ENCODE data around the gene SLC38A5. TPM values are rescaled to one million over a fixed set of nuclear protein-coding genes. Genes with fewer than 3 reads are reported as not detected.

SLC38A5 gene
- total RNA-seq, 2 donors from 2014 or later: 70.7 to 156 TPM

- Mint-ChIP-seq H3K27me3 (peaks cover 0 to 3% of the 10 kb centered on the region in 2 donors), H3K27ac (no peak overlapping the region), H3K4me3 (no peak overlapping the region), H3K9me3 (no peaks in the 10 kb centered on the region), H3K36me3 (no peaks in the 10 kb centered on the region), H3K4me1 (ENCODE audit: low read depth in 2 of 2) (peaks cover 12 to 25% of the 10 kb centered on the region in 2 donors)
- no peak for ATAC-seq
- no peak for DNase-seq (ENCODE audit: low spot score)
Observed at GRCh38 chrX:48482526-48482925, 12.5 kb upstream of the SLC38A5 start.

- Mint-ChIP-seq H3K9me3 (no peaks in the 10 kb centered on the region), H3K36me3 (peaks cover 10% of the 10 kb centered on the region), H3K27me3 (peaks cover 0 to 3% of the 10 kb centered on the region in 2 donors), H3K4me1 (ENCODE audit: low read depth in 2 of 2) (peaks cover 18 to 31% of the 10 kb centered on the region in 2 donors), H3K4me3 (no peak overlapping the region), H3K27ac (peak overlapping the region; percentile 6 to 49)
- ATAC-seq (no peak), DNase-seq (ENCODE audit: low spot score) (no peak)
Observed at GRCh38 chrX:48480583-48480982, 10.5 kb upstream of the SLC38A5 start.

GRCh38 chrX:48480142-48480541 is 10.1 kb upstream of the SLC38A5 start:
- Mint-ChIP-seq H3K4me3 (no peak overlapping the region), H3K4me1 (ENCODE audit: low read depth in 2 of 2) (peaks cover 20 to 31% of the 10 kb centered on the region in 2 donors), H3K27me3 (peaks cover 0 to 3% of the 10 kb centered on the region in 2 donors), H3K27ac (peak overlapping the region; percentile 6 to 49), H3K9me3 (no peaks in the 10 kb centered on the region), H3K36me3 (peaks cover 10% of the 10 kb centered on the region)
- ATAC-seq (no peak), DNase-seq (ENCODE audit: low spot score) (no peak)

GRCh38 chrX:48478806-48479205 is 8.7 kb upstream of the SLC38A5 start:
- peaks cover 10% of the 10 kb centered on the region for H3K36me3 Mint-ChIP-seq
- no peak overlapping the region for H3K27ac Mint-ChIP-seq
- H3K4me1 Mint-ChIP-seq (ENCODE audit: low read depth in 2 of 2): peaks cover 22 to 34% of the 10 kb centered on the region in 2 donors
- H3K4me3 Mint-ChIP-seq: peak overlapping the region; percentile 21
- no peak for ATAC-seq
- no peaks in the 10 kb centered on the region for H3K9me3 Mint-ChIP-seq
- no peak for DNase-seq (ENCODE audit: low spot score)
- H3K27me3 Mint-ChIP-seq: peaks cover 0 to 3% of the 10 kb centered on the region in 2 donors

- no peaks in the 10 kb centered on the region for H3K9me3 Mint-ChIP-seq
- peak overlapping the region; percentile 90 to 94 for H3K27ac Mint-ChIP-seq
- ATAC-seq (no peak), DNase-seq (ENCODE audit: low spot score) (no peak)
- peaks cover 22 to 34% of the 10 kb centered on the region in 2 donors for H3K4me1 Mint-ChIP-seq (ENCODE audit: low read depth in 2 of 2)
- peak overlapping the region; percentile 96 for H3K4me3 Mint-ChIP-seq
- H3K36me3 Mint-ChIP-seq: peaks cover 10% of the 10 kb centered on the region
- H3K27me3 Mint-ChIP-seq: peaks cover 0 to 3% of the 10 kb centered on the region in 2 donors
Observed at GRCh38 chrX:48477960-48478755, 8.1 kb upstream of the SLC38A5 start.

GRCh38 chrX:48476919-48477318 is 6.9 kb upstream of the SLC38A5 start:
- DNase-seq (ENCODE audit: low spot score) (no peak), ATAC-seq (no peak)
- peaks cover 0 to 3% of the 10 kb centered on the region in 2 donors for H3K27me3 Mint-ChIP-seq
- H3K9me3 Mint-ChIP-seq: no peaks in the 10 kb centered on the region
- H3K4me3 Mint-ChIP-seq: peak overlapping the region; percentile 96
- peaks cover 22 to 34% of the 10 kb centered on the region in 2 donors for H3K4me1 Mint-ChIP-seq (ENCODE audit: low read depth in 2 of 2)
- H3K27ac Mint-ChIP-seq: peak overlapping the region; percentile 90 to 94
- peaks cover 10% of the 10 kb centered on the region for H3K36me3 Mint-ChIP-seq

- DNase-seq (ENCODE audit: low spot score) (peak; percentile 91), ATAC-seq (peak; percentile 96 to 97)
- Mint-ChIP-seq H3K27ac (peak within 1 kb of the TSS; percentile 90 to 94), H3K27me3 (peaks cover 0 to 3% of the 10 kb centered on the region in 2 donors), H3K4me3 (peak within 1 kb of the TSS; percentile 96), H3K4me1 (ENCODE audit: low read depth in 2 of 2) (peaks cover 27 to 34% of the 10 kb centered on the region in 2 donors), H3K9me3 (no peaks in the 10 kb centered on the region), H3K36me3 (peaks cover 10% of the 10 kb centered on the region)
Observed at GRCh38 chrX:48475774-48476577, 5.9 kb upstream of the SLC38A5 start, which contains the start of gene FTSJ1. Gene FTSJ1 (plus strand): TSS chrX:48476199. CDS start chrX:48478048, 1,849 bp downstream.

GRCh38 chrX:48475296-48475695 is 5.2 kb upstream of the SLC38A5 start:
- H3K27ac Mint-ChIP-seq: peak overlapping the region; percentile 90 to 94
- H3K9me3 Mint-ChIP-seq: no peaks in the 10 kb centered on the region
- peaks cover 10% of the 10 kb centered on the region for H3K36me3 Mint-ChIP-seq
- peaks cover 27 to 28% of the 10 kb centered on the region in 2 donors for H3K4me1 Mint-ChIP-seq (ENCODE audit: low read depth in 2 of 2)
- DNase-seq (ENCODE audit: low spot score) (no peak), ATAC-seq (no peak)
- H3K4me3 Mint-ChIP-seq: peak overlapping the region; percentile 96
- H3K27me3 Mint-ChIP-seq: peaks cover 0 to 3% of the 10 kb centered on the region in 2 donors

- Mint-ChIP-seq H3K27me3 (peaks cover 0 to 4% of the 10 kb centered on the region in 2 donors), H3K36me3 (peaks cover 10% of the 10 kb centered on the region), H3K9me3 (no peaks in the 10 kb centered on the region), H3K27ac (no peak overlapping the region), H3K4me1 (ENCODE audit: low read depth in 2 of 2) (peaks cover 27 to 32% of the 10 kb centered on the region in 2 donors), H3K4me3 (peak overlapping the region; percentile 96)
- DNase-seq (ENCODE audit: low spot score) (no peak), ATAC-seq (no peak)
Observed at GRCh38 chrX:48474581-48474980, 4.5 kb upstream of the SLC38A5 start.

- Mint-ChIP-seq H3K9me3 (no peaks in the 10 kb centered on the region), H3K36me3 (peaks cover 10% of the 10 kb centered on the region), H3K4me1 (ENCODE audit: low read depth in 2 of 2) (peaks cover 29 to 37% of the 10 kb centered on the region in 2 donors), H3K27me3 (peaks cover 0 to 6% of the 10 kb centered on the region in 2 donors), H3K4me3 (no peak overlapping the region), H3K27ac (no peak overlapping the region)
- DNase-seq (ENCODE audit: low spot score): no peak
- no peak for ATAC-seq
Observed at GRCh38 chrX:48474127-48474526, 4.1 kb upstream of the SLC38A5 start.

GRCh38 chrX:48473704-48473990 is 3.6 kb upstream of the SLC38A5 start:
- H3K27me3 Mint-ChIP-seq: peaks cover 0 to 5% of the 10 kb centered on the region in 2 donors
- no peaks in the 10 kb centered on the region for H3K9me3 Mint-ChIP-seq
- no peak overlapping the region for H3K4me3 Mint-ChIP-seq
- peaks cover 29 to 37% of the 10 kb centered on the region in 2 donors for H3K4me1 Mint-ChIP-seq (ENCODE audit: low read depth in 2 of 2)
- ATAC-seq: no peak
- no peak overlapping the region for H3K27ac Mint-ChIP-seq
- no peak for DNase-seq (ENCODE audit: low spot score)
- peaks cover 10% of the 10 kb centered on the region for H3K36me3 Mint-ChIP-seq

GRCh38 chrX:48472851-48473703 is 3.0 kb upstream of the SLC38A5 start:
- no peak overlapping the region for H3K4me3 Mint-ChIP-seq
- peaks cover 10% of the 10 kb centered on the region for H3K36me3 Mint-ChIP-seq
- H3K9me3 Mint-ChIP-seq: no peaks in the 10 kb centered on the region

GRCh38 chrX:48472225-48472624 is 2.2 kb upstream of the SLC38A5 start:
- H3K4me3 Mint-ChIP-seq: no peak overlapping the region
- H3K27ac Mint-ChIP-seq: no peak overlapping the region
- peaks cover 8% of the 10 kb centered on the region for H3K36me3 Mint-ChIP-seq
- peaks cover 27 to 37% of the 10 kb centered on the region in 2 donors for H3K4me1 Mint-ChIP-seq (ENCODE audit: low read depth in 2 of 2)
- H3K9me3 Mint-ChIP-seq: no peaks in the 10 kb centered on the region
- no peak for DNase-seq (ENCODE audit: low spot score)
- H3K27me3 Mint-ChIP-seq: peaks cover 0 to 3% of the 10 kb centered on the region in 2 donors
- no peak for ATAC-seq

More at GRCh38 chrX:48472851-48473703, 3.0 kb upstream of the SLC38A5 start:
- ATAC-seq: no peak
- Mint-ChIP-seq H3K4me1 (ENCODE audit: low read depth in 2 of 2) (peaks cover 29 to 37% of the 10 kb centered on the region in 2 donors), H3K27ac (no peak overlapping the region), H3K27me3 (peaks cover 0 to 3% of the 10 kb centered on the region in 2 donors)
- no peak for DNase-seq (ENCODE audit: low spot score)
